Upper lobe of left lung (tissue), 4 donors: ENCODE measurements around the gene CSE1L.

Experiments
- POLR2A ChIP-seq, 4 donors: fragments of 450-650 bp; IDR thresholded peaks; one replicate each; pipeline ENCODE4 v1.5.1; 2016 to 2017; ENCODE audit warnings: antibody characterized with exemption in 4 of 4, mild to moderate bottlenecking in 2 of 4
- POLR2AphosphoS5 ChIP-seq, 2 donors: sonication (generic); formaldehyde crosslinking; IDR thresholded peaks; one replicate each; pipeline ENCODE4 v1.5.1; 2017; ENCODE audit warnings: antibody characterized with exemption in 2 of 2
- TF ChIP-seq, protein P1 (sequence below), 6 experiments: fragments of 450-650 bp in 4 of 6; fragments of 200-600 bp in 2 of 6; sonication (generic) in 2 of 6; IDR thresholded peaks; one replicate each; pipeline ENCODE4 v1.5.1; 2016 to 2019; ENCODE audit warnings: antibody characterized with exemption in 6 of 6

DNA sequence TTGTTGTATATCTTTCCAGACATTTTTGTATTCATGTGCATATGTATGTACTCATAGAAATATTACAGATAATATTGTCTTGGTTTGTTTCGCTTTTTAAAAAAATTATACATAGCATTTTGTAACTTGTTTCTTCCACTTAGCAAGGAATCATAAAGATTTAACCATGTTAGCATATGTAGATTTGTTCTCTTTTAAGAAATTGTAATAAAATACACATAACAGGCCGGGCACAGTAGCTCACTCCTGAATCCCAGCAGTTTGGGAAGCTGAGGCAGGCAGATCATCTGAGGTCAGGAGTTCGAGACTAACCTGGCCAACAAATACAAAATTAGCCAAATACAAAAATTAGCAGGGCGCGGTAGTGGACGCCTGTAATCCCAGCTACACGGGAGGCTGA is 44.4 kb upstream of the CSE1L start:
- no peak for TF ChIP-seq POLR2A (IDR thresholded peaks at IDR 0.05)
- TF ChIP-seq, protein P1, sequence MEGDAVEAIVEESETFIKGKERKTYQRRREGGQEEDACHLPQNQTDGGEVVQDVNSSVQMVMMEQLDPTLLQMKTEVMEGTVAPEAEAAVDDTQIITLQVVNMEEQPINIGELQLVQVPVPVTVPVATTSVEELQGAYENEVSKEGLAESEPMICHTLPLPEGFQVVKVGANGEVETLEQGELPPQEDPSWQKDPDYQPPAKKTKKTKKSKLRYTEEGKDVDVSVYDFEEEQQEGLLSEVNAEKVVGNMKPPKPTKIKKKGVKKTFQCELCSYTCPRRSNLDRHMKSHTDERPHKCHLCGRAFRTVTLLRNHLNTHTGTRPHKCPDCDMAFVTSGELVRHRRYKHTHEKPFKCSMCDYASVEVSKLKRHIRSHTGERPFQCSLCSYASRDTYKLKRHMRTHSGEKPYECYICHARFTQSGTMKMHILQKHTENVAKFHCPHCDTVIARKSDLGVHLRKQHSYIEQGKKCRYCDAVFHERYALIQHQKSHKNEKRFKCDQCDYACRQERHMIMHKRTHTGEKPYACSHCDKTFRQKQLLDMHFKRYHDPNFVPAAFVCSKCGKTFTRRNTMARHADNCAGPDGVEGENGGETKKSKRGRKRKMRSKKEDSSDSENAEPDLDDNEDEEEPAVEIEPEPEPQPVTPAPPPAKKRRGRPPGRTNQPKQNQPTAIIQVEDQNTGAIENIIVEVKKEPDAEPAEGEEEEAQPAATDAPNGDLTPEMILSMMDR (IDR thresholded peaks at IDR 0.05) = no peak
- TF ChIP-seq POLR2AphosphoS5 (IDR thresholded peaks at IDR 0.05) = no peak
